Caco-2 (cell line): Measurements from ENCODE around the gene ZYG11B. TPM values are rescaled to one million over a fixed set of nuclear protein-coding genes. Genes with fewer than 3 reads are reported as not detected.

Experiments
- BruUV-seq: library from RNA; stranded (reverse); fragments of 400-500 nt; replicated peaks from 2 replicates; lab custom pipeline; 2021; lab: Mats Ljungman, UMichigan
- CTCF ChIA-PET: fragments of 300-600 bp; sonication (Branson Sonifier 250); formaldehyde crosslinking; loops from one replicate; lab custom pipeline; 2022; ENCODE audit warnings: antibody characterized with exemption; lab: Charles Lee
- POLR2A ChIA-PET: fragments of 300-600 bp; sonication (Branson Sonifier 250); formaldehyde crosslinking; loops from one replicate; lab custom pipeline; 2022; ENCODE audit warnings: antibody characterized with exemption; lab: Charles Lee
- DNase-seq, 2 experiments: peaks; one replicate each; pipeline versions ENCODE4 v3.0.0 to v3.0.0-alpha.2; 2020 to 2022
- H3K27me3 ChIP-seq: replicated peaks from 2 replicates; pipeline ENCODE4 v1.6.0; 2011; ENCODE audit warnings: low read length; ENCODE audit not compliant: control insufficient read depth, insufficient read depth
- H3K36me3 ChIP-seq: 2 replicates; pipeline ENCODE4 v1.5.1; 2011; ENCODE audit warnings: low read length; ENCODE audit not compliant: control insufficient read depth, insufficient read depth
- H3K4me1 ChIP-seq: fragments of 250-450 bp; sonication (Bioruptor Pico); 2 replicates; pipeline ENCODE4 v1.5.1; 2020; ENCODE audit warnings: mild to moderate bottlenecking
- H3K4me3 ChIP-seq: 2 replicates; pipeline ENCODE4 v1.5.1; 2011; ENCODE audit warnings: low read depth, mild to moderate bottlenecking, control low read depth, low read length
- H3K9me3 ChIP-seq: fragments of 250-450 bp; sonication (Bioruptor Pico); 2 replicates; pipeline ENCODE4 v1.5.1; 2020; ENCODE audit warnings: mild to moderate bottlenecking, moderate library complexity
- H3K27ac Mint-ChIP-seq: one replicate; pipeline ENCODE4 v1.8.0; 2022; ENCODE audit warnings: mixed read lengths; ENCODE audit not compliant: unreplicated experiment
- H3K27me3 Mint-ChIP-seq: one replicate; pipeline ENCODE4 v1.8.0; 2022; ENCODE audit warnings: mixed read lengths; ENCODE audit not compliant: insufficient read depth, unreplicated experiment
- H3K36me3 Mint-ChIP-seq: one replicate; pipeline ENCODE4 v1.8.0; 2022; ENCODE audit warnings: mild to moderate bottlenecking, mixed read lengths; ENCODE audit not compliant: insufficient read depth, unreplicated experiment
- H3K4me1 Mint-ChIP-seq: one replicate; pipeline ENCODE4 v1.8.0; 2022; ENCODE audit warnings: low read depth, mixed read lengths; ENCODE audit not compliant: unreplicated experiment
- H3K4me3 Mint-ChIP-seq: one replicate; pipeline ENCODE4 v1.8.0; 2022; ENCODE audit warnings: mild to moderate bottlenecking, moderate library complexity, mixed read lengths; ENCODE audit not compliant: unreplicated experiment
- H3K9me3 Mint-ChIP-seq: one replicate; pipeline ENCODE4 v1.8.0; 2022; ENCODE audit warnings: mixed read lengths; ENCODE audit not compliant: unreplicated experiment
- CTCF ChIP-seq, 2 experiments: fragments of 200-600 bp in 1 of 2; IDR thresholded peaks; 1 replicate in 1 of 2; 2 replicates in 1 of 2; pipeline versions ENCODE4 v1.5.1 to v1.8.0; 2011 to 2022; ENCODE audit warnings: antibody characterized with exemption in 1 of 2, control low read depth in 1 of 2, inconsistent platforms in 1 of 2, low read depth in 1 of 2, low read length in 1 of 2, mild to moderate bottlenecking in 1 of 2, moderate library complexity in 1 of 2; ENCODE audit not compliant: insufficient read depth in 1 of 2, severe bottlenecking in 1 of 2, unreplicated experiment in 1 of 2
- intact Hi-C: fragments of 100-400 bp; cut with micrococcal nuclease; formaldehyde crosslinking; loops from one replicate; pipeline ENCODE4 v1.10.0; 2022; ENCODE audit not compliant: unreplicated experiment
- total RNA-seq: library from RNA; stranded (reverse); gene quantifications from 2 replicates; pipeline ENCODE4 v1.2.3, GENCODE V29; 2022

The ZYG11B gene
- total RNA-seq, 1 experiment from 2014 or later = 15.8 TPM

GRCh38 chr1:52725903-52726264, 369 bp upstream of the ZYG11B start:
- Mint-ChIP-seq H3K4me1 (peaks cover 12% of the 10 kb centered on the region), H3K4me3 (peak overlapping the region; percentile 96), H3K9me3 (no peaks in the 10 kb centered on the region), H3K36me3 (no peaks in the 10 kb centered on the region), H3K27me3 (no peaks in the 10 kb centered on the region), H3K27ac (no peak overlapping the region)
- no peaks in the 10 kb centered on the region for H3K27me3 ChIP-seq
- no peak for TF ChIP-seq CTCF (IDR thresholded peaks at IDR 0.05; ENCODE audit: insufficient read depth in 1 of 2, low read depth in 1 of 2, low read length in 1 of 2, severe bottlenecking in 1 of 2, unreplicated experiment in 1 of 2)
- peak overlapping the region; percentile 34 for H3K4me3 ChIP-seq
- no peaks in the 10 kb centered on the region for H3K9me3 ChIP-seq
- no peaks in the 10 kb centered on the region for H3K36me3 ChIP-seq
- H3K4me1 ChIP-seq = no peaks in the 10 kb centered on the region; the same call in 1 of the 2 replicates
- DNase-seq = no peak
- BruUV-seq = no TSS peak
- intact Hi-C loops = loop anchor here (2.0 kb wide), 2 partner anchors 17 to 25 kb away; no protein-coding TSS in a partner anchor
- CTCF ChIA-PET = interaction anchor here (1.0 kb wide), 1 partner anchor 116 kb away, joined by 7 read pairs; the partner anchor contains the start of gene ZYG11A
- POLR2A ChIA-PET = interaction anchor here (0.6 kb wide), 2 partner anchors 18 to 172 kb away, joined by 3 to 4 read pairs; no protein-coding TSS in a partner anchor

- Mint-ChIP-seq H3K27me3 (no peaks in the 10 kb centered on the region), H3K27ac (peak overlapping the region; percentile 87), H3K4me1 (peaks cover 12% of the 10 kb centered on the region), H3K9me3 (no peaks in the 10 kb centered on the region), H3K36me3 (no peaks in the 10 kb centered on the region), H3K4me3 (peak overlapping the region; percentile 96)
- Histone ChIP-seq H3K4me1 (no peaks in the 10 kb centered on the region; the same call in 1 of the 2 replicates), H3K36me3 (no peaks in the 10 kb centered on the region), H3K9me3 (no peaks in the 10 kb centered on the region), H3K4me3 (peak overlapping the region; percentile 85), H3K27me3 (no peaks in the 10 kb centered on the region)
- BruUV-seq = TSS peak; percentile 59
- ChIA-PET CTCF (no interaction called here), POLR2A (interaction anchor here (0.7 kb wide), 1 partner anchor 1480 kb away, joined by 4 read pairs; no protein-coding TSS in a partner anchor)
- no peak for TF ChIP-seq CTCF (IDR thresholded peaks at IDR 0.05; ENCODE audit: insufficient read depth in 1 of 2, low read depth in 1 of 2, low read length in 1 of 2, severe bottlenecking in 1 of 2, unreplicated experiment in 1 of 2)
- DNase-seq = no peak
- intact Hi-C loops = loop anchor here (2.0 kb wide), 2 partner anchors 18 to 26 kb away; no protein-coding TSS in a partner anchor
Measured at GRCh38 chr1:52727114-52727586, 897 bp downstream of the ZYG11B start.

GRCh38 chr1:52727956-52728656, 1.9 kb downstream of the ZYG11B start:
- Histone ChIP-seq H3K4me1 (no peaks in the 10 kb centered on the region; the same call in 1 of the 2 replicates), H3K27me3 (no peaks in the 10 kb centered on the region), H3K9me3 (no peaks in the 10 kb centered on the region), H3K36me3 (no peaks in the 10 kb centered on the region), H3K4me3 (no peak overlapping the region; the same call in 1 of the 2 replicates)
- ChIA-PET CTCF (no interaction called here), POLR2A (no interaction called here)
- H3K36me3 Mint-ChIP-seq = no peaks in the 10 kb centered on the region
- no peaks in the 10 kb centered on the region for H3K27me3 Mint-ChIP-seq
- TF ChIP-seq CTCF (IDR thresholded peaks at IDR 0.05; ENCODE audit: insufficient read depth in 1 of 2, low read depth in 1 of 2, low read length in 1 of 2, severe bottlenecking in 1 of 2, unreplicated experiment in 1 of 2) = no peak
- no TSS peak for BruUV-seq
- no peak overlapping the region for H3K27ac Mint-ChIP-seq
- H3K4me1 Mint-ChIP-seq = peaks cover 12% of the 10 kb centered on the region
- H3K9me3 Mint-ChIP-seq = no peaks in the 10 kb centered on the region
- H3K4me3 Mint-ChIP-seq = peak overlapping the region; percentile 96
- no peak for DNase-seq
- intact Hi-C loops = loop anchor here (2.0 kb wide), 2 partner anchors 19 to 27 kb away; no protein-coding TSS in a partner anchor
